DND-41 (cell line): Measurements from ENCODE around the gene PCED1B.

Experiments used
- EZH2 ChIP-seq: IDR thresholded peaks from 3 replicates; pipeline ENCODE4 v1.6.1; 2012; ENCODE audit warnings: borderline replicate concordance, low read depth, mild to moderate bottlenecking, moderate library complexity, low read length, inconsistent platforms; ENCODE audit not compliant: severe bottlenecking
- TF ChIP-seq, protein P1 (sequence below): IDR thresholded peaks from 2 replicates; pipeline ENCODE4 v1.5.1; 2012; ENCODE audit warnings: borderline replicate concordance, low read length, moderate library complexity, mild to moderate bottlenecking; ENCODE audit not compliant: poor library complexity, severe bottlenecking; ENCODE audit errors: extremely low read depth

DNA sequence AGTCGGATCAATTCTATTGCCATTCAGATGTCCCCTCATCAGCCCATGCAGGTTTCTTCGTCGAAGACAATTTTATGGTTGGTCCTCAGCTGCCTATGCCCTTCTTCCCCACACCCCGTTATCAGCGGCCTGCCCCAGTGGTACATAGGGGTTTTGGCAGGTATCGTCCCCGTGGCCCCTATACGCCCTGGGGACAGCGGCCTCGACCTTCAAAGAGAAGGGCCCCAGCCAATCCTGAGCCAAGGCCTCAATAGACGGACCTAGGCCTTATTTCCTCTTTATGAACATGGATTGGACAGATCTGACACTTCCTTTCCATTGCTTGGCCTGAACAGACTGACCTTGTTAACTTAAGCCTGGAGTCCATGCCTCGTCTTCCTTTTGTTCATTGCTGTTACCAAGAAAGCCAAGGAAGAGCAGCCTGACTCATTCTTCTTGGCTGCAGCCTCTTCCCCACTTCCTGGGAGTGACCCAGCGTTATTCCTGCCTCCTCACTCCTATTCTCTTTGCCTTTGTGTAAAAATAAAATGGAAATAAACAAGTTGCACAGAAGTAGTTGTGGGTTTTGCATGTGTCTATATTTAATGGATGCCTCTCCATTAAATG lies 156.8 kb downstream of the PCED1B start:
- TF ChIP-seq, protein P1, sequence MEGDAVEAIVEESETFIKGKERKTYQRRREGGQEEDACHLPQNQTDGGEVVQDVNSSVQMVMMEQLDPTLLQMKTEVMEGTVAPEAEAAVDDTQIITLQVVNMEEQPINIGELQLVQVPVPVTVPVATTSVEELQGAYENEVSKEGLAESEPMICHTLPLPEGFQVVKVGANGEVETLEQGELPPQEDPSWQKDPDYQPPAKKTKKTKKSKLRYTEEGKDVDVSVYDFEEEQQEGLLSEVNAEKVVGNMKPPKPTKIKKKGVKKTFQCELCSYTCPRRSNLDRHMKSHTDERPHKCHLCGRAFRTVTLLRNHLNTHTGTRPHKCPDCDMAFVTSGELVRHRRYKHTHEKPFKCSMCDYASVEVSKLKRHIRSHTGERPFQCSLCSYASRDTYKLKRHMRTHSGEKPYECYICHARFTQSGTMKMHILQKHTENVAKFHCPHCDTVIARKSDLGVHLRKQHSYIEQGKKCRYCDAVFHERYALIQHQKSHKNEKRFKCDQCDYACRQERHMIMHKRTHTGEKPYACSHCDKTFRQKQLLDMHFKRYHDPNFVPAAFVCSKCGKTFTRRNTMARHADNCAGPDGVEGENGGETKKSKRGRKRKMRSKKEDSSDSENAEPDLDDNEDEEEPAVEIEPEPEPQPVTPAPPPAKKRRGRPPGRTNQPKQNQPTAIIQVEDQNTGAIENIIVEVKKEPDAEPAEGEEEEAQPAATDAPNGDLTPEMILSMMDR = no peak
- no peak for TF ChIP-seq EZH2
